ENCODE data around the gene ZC3H12D. TPM values are rescaled to one million over a fixed set of nuclear protein-coding genes. Genes with fewer than 3 reads are reported as not detected.

ZC3H12D gene
- total RNA-seq, 6 donors from 2014 or later = 1.4 to 5.7 (median 2.6) TPM

DNA sequence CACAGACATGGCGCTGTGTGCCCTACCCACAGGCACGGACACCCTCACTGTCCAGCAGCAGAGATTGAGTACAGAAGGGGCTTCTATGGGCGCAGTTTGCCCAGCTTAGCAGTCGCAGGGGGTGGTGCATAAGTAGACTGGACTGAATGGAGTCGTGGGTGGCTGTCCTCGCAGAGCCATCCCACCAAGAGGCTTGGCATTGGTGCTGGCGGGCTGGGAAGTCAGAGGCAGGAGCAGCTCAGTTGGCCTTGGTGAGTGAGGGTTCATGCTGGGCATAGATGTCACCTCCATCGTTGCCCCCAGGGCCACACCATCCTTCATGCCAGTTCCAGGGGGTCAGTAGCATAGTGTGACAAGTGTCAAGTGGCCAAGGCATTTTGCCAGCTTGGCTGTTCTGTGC, 59.6 kb downstream of the ZC3H12D start:
- 80 to 95% methylated on average over 1 to 8 of the region's 8 CpGs for WGBS, 2 donors
- Histone ChIP-seq H3K4me3 (no peak overlapping the region), H3K27ac (no peak overlapping the region), H3K36me3 (no peaks in the 10 kb centered on the region), H3K9me3 (no peaks in the 10 kb centered on the region), H3K27me3 (no peaks in the 10 kb centered on the region), H3K4me1 (peaks cover 0 to 14% (median 9%) of the 10 kb centered on the region in 4 donors)
- DNase-seq (no peak), ATAC-seq (ENCODE audit: low FRiP score in 2 of 2) (peak in 1 of 2 donors; percentile 3)
- TF ChIP-seq, protein P1, sequence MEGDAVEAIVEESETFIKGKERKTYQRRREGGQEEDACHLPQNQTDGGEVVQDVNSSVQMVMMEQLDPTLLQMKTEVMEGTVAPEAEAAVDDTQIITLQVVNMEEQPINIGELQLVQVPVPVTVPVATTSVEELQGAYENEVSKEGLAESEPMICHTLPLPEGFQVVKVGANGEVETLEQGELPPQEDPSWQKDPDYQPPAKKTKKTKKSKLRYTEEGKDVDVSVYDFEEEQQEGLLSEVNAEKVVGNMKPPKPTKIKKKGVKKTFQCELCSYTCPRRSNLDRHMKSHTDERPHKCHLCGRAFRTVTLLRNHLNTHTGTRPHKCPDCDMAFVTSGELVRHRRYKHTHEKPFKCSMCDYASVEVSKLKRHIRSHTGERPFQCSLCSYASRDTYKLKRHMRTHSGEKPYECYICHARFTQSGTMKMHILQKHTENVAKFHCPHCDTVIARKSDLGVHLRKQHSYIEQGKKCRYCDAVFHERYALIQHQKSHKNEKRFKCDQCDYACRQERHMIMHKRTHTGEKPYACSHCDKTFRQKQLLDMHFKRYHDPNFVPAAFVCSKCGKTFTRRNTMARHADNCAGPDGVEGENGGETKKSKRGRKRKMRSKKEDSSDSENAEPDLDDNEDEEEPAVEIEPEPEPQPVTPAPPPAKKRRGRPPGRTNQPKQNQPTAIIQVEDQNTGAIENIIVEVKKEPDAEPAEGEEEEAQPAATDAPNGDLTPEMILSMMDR (IDR thresholded peaks at IDR 0.05) = no peak
- no peak for TF ChIP-seq POLR2A (IDR thresholded peaks at IDR 0.05)
- no peak for TF ChIP-seq EP300 (IDR thresholded peaks at IDR 0.05)
- no peak for TF ChIP-seq POLR2AphosphoS5 (IDR thresholded peaks at IDR 0.05)

GRCh38 chr6:149423964-149424440, 60.8 kb downstream of the ZC3H12D start:
- ATAC-seq (ENCODE audit: low FRiP score in 2 of 2) (no peak), DNase-seq (no peak)
- no peaks in the 10 kb centered on the region for H3K36me3 ChIP-seq
- H3K4me1 ChIP-seq = peaks cover 0 to 14% (median 9%) of the 10 kb centered on the region in 4 donors
- no peak overlapping the region for H3K4me3 ChIP-seq
- H3K27ac ChIP-seq = peak overlapping the region in 3 of 4 donors; percentile 3 to 64 (median 9)
- H3K9me3 ChIP-seq = no peaks in the 10 kb centered on the region
- TF ChIP-seq POLR2AphosphoS5 (IDR thresholded peaks at IDR 0.05) (no peak), EP300 (IDR thresholded peaks at IDR 0.05) (no peak), POLR2A (IDR thresholded peaks at IDR 0.05) (no peak)
- TF ChIP-seq, protein P1 (IDR thresholded peaks at IDR 0.05) = no peak
- 63 to 66% methylated on average over 7 of the region's 7 CpGs for WGBS, 2 donors
- no peaks in the 10 kb centered on the region for H3K27me3 ChIP-seq

DNA sequence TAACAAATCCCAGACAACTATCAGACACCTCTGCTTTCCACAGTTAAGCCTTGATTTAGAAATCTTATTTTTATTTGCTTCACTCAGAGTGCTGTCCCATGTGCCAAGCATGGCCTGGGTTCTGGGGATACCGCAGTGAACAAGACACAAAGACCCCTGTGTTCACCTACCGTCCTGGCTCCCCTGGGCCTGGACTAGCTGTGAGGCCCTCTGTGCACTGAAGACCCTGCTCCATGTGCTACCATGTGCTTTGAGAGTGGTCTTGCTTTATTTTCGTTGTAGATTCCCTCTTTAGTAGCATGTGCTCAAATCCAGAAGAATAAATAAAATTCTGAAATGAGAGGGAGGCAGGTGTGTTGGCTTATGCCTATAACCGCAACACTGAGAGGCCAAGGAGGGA, 62.2 kb downstream of the ZC3H12D start:
- H3K4me1 ChIP-seq = peaks cover 0 to 14% (median 9%) of the 10 kb centered on the region in 4 donors

GRCh38 chr6:149421132-149421531, 63.7 kb downstream of the ZC3H12D start:
- H3K27ac ChIP-seq = no peak overlapping the region
- WGBS, 2 donors = 73 to 82% methylated on average over 5 of the region's 5 CpGs
- H3K4me3 ChIP-seq = no peak overlapping the region
- ATAC-seq (ENCODE audit: low FRiP score in 2 of 2) (no peak), DNase-seq (no peak)
- TF ChIP-seq, protein P1 (IDR thresholded peaks at IDR 0.05) = no peak
- TF ChIP-seq EP300 (IDR thresholded peaks at IDR 0.05) (no peak), POLR2A (IDR thresholded peaks at IDR 0.05) (no peak), POLR2AphosphoS5 (IDR thresholded peaks at IDR 0.05) (no peak)
- no peaks in the 10 kb centered on the region for H3K9me3 ChIP-seq
- no peaks in the 10 kb centered on the region for H3K36me3 ChIP-seq
- H3K27me3 ChIP-seq = no peaks in the 10 kb centered on the region
- H3K4me1 ChIP-seq = peaks cover 0 to 14% (median 9%) of the 10 kb centered on the region in 4 donors

More for the DNA sequence above, 62.2 kb downstream of the ZC3H12D start:
- 87 to 94% methylated on average over 4 of the region's 4 CpGs for WGBS, 2 donors
- Histone ChIP-seq H3K4me3 (no peak overlapping the region), H3K36me3 (no peaks in the 10 kb centered on the region), H3K9me3 (no peaks in the 10 kb centered on the region), H3K27me3 (no peaks in the 10 kb centered on the region), H3K27ac (peak overlapping the region in 1 of 4 donors; percentile 64)
- no peak for ATAC-seq (ENCODE audit: low FRiP score in 2 of 2)
- no peak for TF ChIP-seq EP300 (IDR thresholded peaks at IDR 0.05)
- TF ChIP-seq, protein P1 (IDR thresholded peaks at IDR 0.05) = no peak
- TF ChIP-seq POLR2A (IDR thresholded peaks at IDR 0.05) = no peak
- no peak for TF ChIP-seq POLR2AphosphoS5 (IDR thresholded peaks at IDR 0.05)
- DNase-seq = no peak

Measured in upper lobe of left lung (tissue), 6 donors.